Ureter (tissue), 1 donor: ENCODE results near the gene RET. TPM values are rescaled to one million over a fixed set of nuclear protein-coding genes. Genes with fewer than 3 reads are reported as not detected.

ENCODE experiments used
- DNase-seq: peaks from one replicate; pipeline ENCODE4 v3.0.0-alpha.2; 2020; ENCODE audit warnings: low spot score
- total RNA-seq: library from RNA; stranded (reverse); gene quantifications from one replicate; pipeline ENCODE4 v1.2.4, GENCODE V29; 2023
- donor health status: DM: yes; HTN: yes; CAD: no.

RET gene
- total RNA-seq, 1 donor from 2014 or later: 0.42 TPM

DNA sequence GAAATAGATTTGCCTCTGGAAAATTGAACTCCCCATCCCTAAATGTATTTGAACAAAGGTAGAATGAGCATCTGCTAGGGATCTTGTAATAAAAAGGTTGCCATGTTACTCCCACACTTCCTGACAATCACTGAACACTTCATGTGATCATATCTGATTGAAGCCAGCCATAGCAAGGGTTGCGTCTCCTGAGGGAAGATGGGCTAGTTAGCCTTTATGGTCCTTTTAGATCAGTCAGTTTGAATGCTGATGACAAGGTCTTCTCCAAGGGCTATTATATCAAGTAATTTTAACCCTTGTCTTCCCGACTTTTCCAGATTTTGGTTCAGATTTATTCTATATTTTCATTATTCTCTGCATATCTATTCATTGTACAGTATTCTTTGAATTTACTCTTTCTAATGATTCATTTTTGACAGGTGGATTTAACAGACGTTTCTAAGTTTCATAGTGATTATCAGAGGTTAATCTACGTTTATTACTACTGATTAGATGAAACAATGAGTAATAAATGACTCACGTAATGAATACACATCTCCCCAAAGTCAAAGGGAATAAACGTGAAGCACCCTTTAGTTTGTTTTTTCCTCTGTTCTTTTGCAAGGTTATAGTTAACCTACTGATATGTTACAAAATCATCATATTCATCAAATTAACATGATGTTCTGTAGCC, 89.5 kb downstream of the RET start:
- no peak for DNase-seq

DNA sequence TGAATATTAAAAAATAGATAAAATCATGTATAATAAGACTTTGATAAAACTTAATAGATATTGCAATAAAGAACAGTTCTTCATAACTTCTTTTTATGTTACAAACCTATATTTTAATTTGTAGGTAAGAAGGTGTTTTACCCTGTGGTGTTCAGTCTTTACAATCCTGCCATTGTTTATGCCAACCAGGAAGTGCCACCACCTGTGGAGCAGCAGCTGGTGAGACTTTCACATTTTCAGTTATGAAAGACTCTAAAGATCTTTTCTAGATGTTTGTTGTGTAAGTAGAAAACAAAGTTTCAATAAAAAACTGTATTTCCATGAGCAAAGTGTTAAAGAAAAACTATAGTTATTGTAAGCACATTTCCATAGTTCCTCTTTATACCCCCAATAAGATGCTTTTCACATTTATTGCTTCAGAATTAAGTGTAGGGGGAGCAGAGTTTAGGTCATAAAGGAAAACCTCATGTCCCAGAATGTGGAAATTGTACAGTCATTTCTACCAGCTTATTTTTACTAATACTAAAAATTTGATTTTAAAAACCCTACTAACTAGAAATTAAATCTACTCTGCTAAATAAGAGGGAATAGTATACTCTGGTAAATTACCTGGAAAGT, 90.1 kb downstream of the RET start:
- DNase-seq: no peak

DNA sequence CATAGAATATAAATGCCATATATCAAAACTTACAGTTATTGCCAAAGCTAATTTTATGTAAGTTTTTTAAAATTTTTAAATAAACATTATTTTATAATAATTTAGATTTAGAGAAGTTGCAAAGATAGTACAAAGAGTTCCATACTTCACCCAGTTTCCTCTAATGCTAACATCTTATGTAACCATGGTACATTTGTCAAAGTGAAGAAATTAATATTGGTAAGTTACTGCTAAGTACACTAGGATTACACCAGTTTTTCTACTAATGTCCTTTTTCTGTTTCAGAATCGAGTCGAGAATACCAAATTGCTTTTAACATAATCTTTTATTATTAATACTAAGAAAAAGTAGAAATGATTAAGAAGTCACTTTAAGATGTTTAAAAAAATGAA, 90.6 kb downstream of the RET start:
- no peak for DNase-seq

DNA sequence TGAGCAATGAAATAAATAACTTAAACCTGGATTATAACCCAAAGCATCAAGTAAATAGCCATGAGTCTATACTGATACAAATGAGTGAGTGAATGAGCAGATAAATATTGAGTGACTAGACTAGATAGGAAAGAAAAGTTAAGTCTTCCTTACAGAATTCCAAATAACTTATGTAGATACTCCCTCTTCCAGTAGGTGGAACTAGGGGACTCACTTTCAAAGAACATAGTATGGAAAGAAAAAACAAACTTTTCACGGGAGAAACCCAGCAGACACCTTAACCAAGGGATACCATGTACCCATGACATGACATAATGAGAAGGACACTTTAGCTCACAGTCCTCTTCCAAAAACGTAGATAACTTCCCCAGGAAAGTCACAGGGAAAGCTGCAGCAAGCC, 93.6 kb downstream of the RET start:
- no peak for DNase-seq

DNA sequence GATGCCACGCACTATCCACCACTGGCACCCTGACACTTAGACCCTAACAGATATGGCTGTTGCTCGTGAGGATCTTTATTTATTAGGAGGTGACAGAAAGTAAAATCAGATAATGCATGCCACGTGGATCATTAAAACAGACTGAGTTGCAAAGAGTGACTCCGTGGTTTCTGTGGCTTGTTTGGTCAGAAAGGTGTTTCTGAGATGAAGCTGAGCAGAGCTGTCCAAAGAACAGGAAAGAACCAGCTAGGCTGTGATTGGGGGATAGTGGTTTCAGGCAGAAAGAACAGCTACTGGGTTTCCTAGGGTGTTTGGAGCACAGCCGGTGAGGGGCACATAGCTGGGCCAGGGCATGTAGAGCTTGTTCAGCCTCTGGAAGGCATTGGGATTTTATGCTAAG, 95.8 kb downstream of the RET start:
- DNase-seq: no peak

DNA sequence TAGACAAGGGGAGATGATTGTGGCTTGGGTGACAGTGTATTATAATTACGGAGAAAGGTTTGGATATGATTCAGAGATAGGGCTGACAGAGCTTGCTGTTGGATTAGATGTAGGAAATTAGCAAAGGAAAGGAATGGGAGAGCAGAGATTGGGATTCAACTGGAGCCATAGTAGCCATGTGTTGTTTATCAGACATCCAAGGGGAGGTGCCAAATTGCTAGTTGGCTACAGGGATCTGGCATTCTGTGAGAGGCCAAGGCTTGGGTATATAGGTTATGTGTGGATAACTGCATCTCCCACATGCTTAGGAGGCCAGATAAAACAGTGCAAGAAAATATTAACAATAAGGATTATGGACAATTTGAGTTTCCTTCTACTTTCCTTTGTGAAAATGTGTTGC, 96.3 kb downstream of the RET start:
- DNase-seq: no peak

DNA sequence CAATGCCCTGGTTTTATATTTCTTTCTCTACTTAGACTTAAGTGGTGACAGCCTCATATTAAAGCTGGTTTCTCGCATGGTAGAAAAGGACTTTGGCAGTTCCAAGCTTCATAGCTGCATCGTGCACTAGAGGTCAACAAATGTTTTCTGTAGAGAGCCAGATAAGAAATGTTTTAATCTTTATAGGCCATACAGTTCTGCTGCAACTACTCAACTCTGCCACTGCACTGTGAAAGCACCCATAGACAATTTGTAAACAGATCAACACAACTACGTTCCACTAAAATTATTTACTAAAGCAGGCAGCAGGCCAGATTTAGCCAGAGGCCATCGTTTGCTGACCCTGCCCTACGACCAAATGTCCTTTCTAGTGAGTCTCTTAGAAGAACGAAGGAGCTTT, 98.1 kb downstream of the RET start:
- no peak for DNase-seq

DNA sequence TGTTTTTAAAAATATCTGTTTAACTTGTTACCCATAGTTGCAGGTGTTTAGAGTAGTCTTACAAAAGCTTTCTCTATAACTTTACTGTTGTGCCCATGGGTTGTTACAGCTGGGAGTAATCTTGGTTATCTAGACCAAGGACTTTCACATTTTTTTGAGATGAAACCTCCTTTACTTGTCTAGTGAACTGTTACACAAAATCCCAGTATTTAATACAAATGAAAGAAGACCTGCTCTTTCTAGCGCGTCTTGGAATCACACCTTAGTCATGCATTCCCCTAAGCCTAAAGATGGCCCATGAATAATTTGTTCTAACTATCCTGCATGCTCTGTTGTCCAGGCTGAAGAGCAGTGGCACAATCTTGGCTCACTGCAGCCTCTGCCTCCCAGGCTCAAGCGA, 99.4 kb downstream of the RET start:
- no peak for DNase-seq

DNA sequence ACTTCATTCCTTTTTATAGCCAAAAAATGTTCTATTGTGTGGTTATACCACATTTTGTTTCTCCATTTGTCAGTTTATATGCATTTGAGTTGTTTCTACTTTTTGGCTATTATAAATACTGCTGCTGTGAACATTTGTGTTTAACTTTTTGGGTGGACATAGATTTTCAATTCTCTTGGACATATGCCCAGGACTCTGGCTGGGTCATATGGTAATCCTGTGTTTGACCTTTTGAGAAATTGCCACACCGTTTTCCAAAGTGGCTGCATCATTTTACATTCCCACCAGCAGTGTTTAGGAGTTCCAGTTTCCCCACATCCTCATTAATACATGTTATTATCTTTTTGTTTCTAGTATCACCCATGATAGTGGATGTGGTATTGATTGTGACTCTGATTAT, 100.7 kb downstream of the RET start:
- DNase-seq: no peak

Other genes with a start within 250 kb of the RET start
- 15.2 TPM for gene CSGALNACT2, start 61.4 kb downstream of the RET start, total RNA-seq
- gene RASGEF1A, start 190.0 kb downstream of the RET start, total RNA-seq: 4.0 TPM